Gastroesophageal sphincter (tissue), 4 donors: Measurements from ENCODE around the gene CD2. TPM values are rescaled to one million over a fixed set of nuclear protein-coding genes. Genes with fewer than 3 reads are reported as not detected.

Source experiments
- ATAC-seq: fragments of 150-250 bp; one replicate; pipeline ENCODE4 v1.9.1; 2016; ENCODE audit warnings: mild to moderate bottlenecking, moderate library complexity
- H3K27ac ChIP-seq, 4 donors: fragments of 200-600 bp; sonication (generic) in 3 of 4; 1 replicate in 3 of 4; 2 replicates in 1 of 4; pipeline ENCODE4 v1.5.1; 2016 to 2019
- H3K27me3 ChIP-seq: fragments of 200-600 bp; sonication (generic); one replicate; pipeline ENCODE4 v1.5.1; 2019
- H3K36me3 ChIP-seq, 2 donors: fragments of 200-600 bp; sonication (generic); one replicate each; pipeline ENCODE4 v1.5.1; 2019; ENCODE audit warnings: control low read depth in 1 of 2
- H3K4me1 ChIP-seq, 3 donors: fragments of 200-600 bp; sonication (generic); 1 replicate in 2 of 3; 2 replicates in 1 of 3; pipeline ENCODE4 v1.5.1; 2016 to 2019; ENCODE audit warnings: control low read depth in 2 of 3
- H3K4me3 ChIP-seq, 2 donors: fragments of 200-600 bp; sonication (generic); one replicate each; pipeline ENCODE4 v1.5.1; 2019; ENCODE audit warnings: mild to moderate bottlenecking in 1 of 2, moderate library complexity in 1 of 2
- H3K9me3 ChIP-seq, 3 donors: fragments of 200-600 bp; sonication (generic); one replicate each; pipeline ENCODE4 v1.5.1; 2017 to 2019; ENCODE audit warnings: control low read depth in 2 of 3
- CTCF ChIP-seq, 4 experiments: fragments of 200-600 bp in 2 of 4; fragments of 450-650 bp in 2 of 4; sonication (generic) in 1 of 4; IDR thresholded peaks; one replicate each; pipeline ENCODE4 v1.5.1; 2017 to 2019; ENCODE audit warnings: antibody characterized with exemption in 4 of 4, mild to moderate bottlenecking in 2 of 4, moderate library complexity in 2 of 4
- EP300 ChIP-seq: sonication (generic); formaldehyde crosslinking; IDR thresholded peaks from one replicate; pipeline ENCODE4 v1.6.1; 2017; ENCODE audit warnings: antibody characterized with exemption, mild to moderate bottlenecking
- POLR2A ChIP-seq, 2 donors: fragments of 450-650 bp; IDR thresholded peaks; one replicate each; pipeline ENCODE4 v1.6.1; 2017; ENCODE audit warnings: antibody characterized with exemption in 2 of 2, mild to moderate bottlenecking in 2 of 2, moderate library complexity in 1 of 2
- POLR2AphosphoS5 ChIP-seq: sonication (generic); formaldehyde crosslinking; IDR thresholded peaks from one replicate; pipeline ENCODE4 v1.6.1; 2017; ENCODE audit warnings: antibody characterized with exemption
- WGBS, 2 donors: methylation state at CpG; one replicate each; pipeline ENCODE4 v1.1.5; 2018; ENCODE audit warnings: low coverage in 1 of 2; 5-methylcytosine and 5-hydroxymethylcytosine counted together
- total RNA-seq, 4 donors: library from RNA; depleted of rRNA; stranded (reverse); fragments of >200 nt; gene quantifications; one replicate each; pipeline ENCODE4 v1.1.0, GENCODE V29; 2016

The CD2 gene
- total RNA-seq, 4 donors from 2014 or later: 1.1 to 1.8 (median 1.2) TPM; not detected in 1

- no peaks in the 10 kb centered on the region for H3K36me3 ChIP-seq
- no peak overlapping the region for H3K4me3 ChIP-seq
- WGBS, 2 donors: 91% methylated on average over 1 of the region's 1 CpG; no CpG with 5 or more reads in 1 of the 2 donors
- no peak overlapping the region for H3K27ac ChIP-seq
- no peak for ATAC-seq
- H3K27me3 ChIP-seq: no peaks in the 10 kb centered on the region
- TF ChIP-seq CTCF (IDR thresholded peaks at IDR 0.05) (no peak), POLR2A (IDR thresholded peaks at IDR 0.05) (no peak), EP300 (no peak), POLR2AphosphoS5 (no peak)
- no peaks in the 10 kb centered on the region for H3K9me3 ChIP-seq
- no peaks in the 10 kb centered on the region for H3K4me1 ChIP-seq
These were observed 57.1 kb downstream of the CD2 start for GRCh38 chr1:116811321-116811720.

- no peak for ATAC-seq
- H3K27me3 ChIP-seq: no peaks in the 10 kb centered on the region
- no peaks in the 10 kb centered on the region for H3K4me1 ChIP-seq
- TF ChIP-seq POLR2A (IDR thresholded peaks at IDR 0.05) (no peak), EP300 (no peak), POLR2AphosphoS5 (no peak), CTCF (IDR thresholded peaks at IDR 0.05) (no peak)
- 68 to 85% methylated on average over 4 of the region's 4 CpGs for WGBS, 2 donors
- no peak overlapping the region for H3K27ac ChIP-seq
- H3K9me3 ChIP-seq: no peaks in the 10 kb centered on the region
- no peak overlapping the region for H3K4me3 ChIP-seq
- H3K36me3 ChIP-seq: no peaks in the 10 kb centered on the region
These were observed 60.9 kb downstream of the CD2 start for GRCh38 chr1:116814926-116815723.

GRCh38 chr1:116817582-116818064 lies 63.4 kb downstream of the CD2 start:
- H3K9me3 ChIP-seq: no peaks in the 10 kb centered on the region
- H3K27me3 ChIP-seq: no peaks in the 10 kb centered on the region
- no peaks in the 10 kb centered on the region for H3K4me1 ChIP-seq
- no peak overlapping the region for H3K4me3 ChIP-seq
- peak in 3 of 4 experiments; percentile 10 to 42 (median 22) for TF ChIP-seq CTCF (IDR thresholded peaks at IDR 0.05)
- TF ChIP-seq POLR2A (IDR thresholded peaks at IDR 0.05): no peak
- no peaks in the 10 kb centered on the region for H3K36me3 ChIP-seq
- 36 to 55% methylated on average over 2 of the region's 2 CpGs for WGBS, 2 donors
- ATAC-seq: no peak
- no peak overlapping the region for H3K27ac ChIP-seq

Other genes starting within 250 kb of the CD2 start
- 10 to 100 TPM; 14.3 to 32.4 (median 24.8) TPM for gene CD58, start 183.4 kb upstream of the CD2 start, total RNA-seq
- 1 to 10 TPM; 1.7 to 8.5 (median 5.1) TPM for gene IGSF3, start 86.7 kb upstream of the CD2 start, total RNA-seq
- 100 to 1,000 TPM in 2 of 4 donors, 10 to 100 TPM in 2; 60.0 to 166 (median 101) TPM for gene PTGFRN, start 155.5 kb downstream of the CD2 start, total RNA-seq
- gene CD101, start 247.3 kb downstream of the CD2 start, total RNA-seq: 1 to 10 TPM in 1 of 4 donors, under 1 TPM in 3; 0.35 to 5.3 (median 0.84) TPM